ENCODE results near the gene HTT.

DNA sequence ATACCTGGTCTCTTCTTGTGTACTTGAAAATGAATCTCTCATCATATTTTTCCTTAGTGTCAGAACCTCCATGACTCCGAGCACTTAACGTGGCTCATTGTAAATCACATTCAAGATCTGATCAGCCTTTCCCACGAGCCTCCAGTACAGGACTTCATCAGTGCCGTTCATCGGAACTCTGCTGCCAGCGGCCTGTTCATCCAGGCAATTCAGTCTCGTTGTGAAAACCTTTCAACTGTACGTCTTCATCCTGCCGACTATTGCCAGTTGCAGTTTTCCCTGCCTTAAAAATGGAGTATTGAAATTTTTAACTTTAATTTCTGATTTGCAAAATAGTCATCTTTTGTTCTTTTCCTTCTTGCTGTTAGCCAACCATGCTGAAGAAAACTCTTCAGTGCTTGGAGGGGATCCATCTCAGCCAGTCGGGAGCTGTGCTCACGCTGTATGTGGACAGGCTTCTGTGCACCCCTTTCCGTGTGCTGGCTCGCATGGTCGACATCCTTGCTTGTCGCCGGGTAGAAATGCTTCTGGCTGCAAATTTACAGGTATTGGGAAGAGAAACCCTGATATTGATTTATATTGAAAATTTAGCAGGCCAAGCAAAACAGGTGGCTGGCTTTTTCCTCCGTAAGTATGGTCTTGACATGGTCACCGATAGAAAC, 132.1 kb downstream of the HTT start:
- TF ChIP-seq, protein P1, sequence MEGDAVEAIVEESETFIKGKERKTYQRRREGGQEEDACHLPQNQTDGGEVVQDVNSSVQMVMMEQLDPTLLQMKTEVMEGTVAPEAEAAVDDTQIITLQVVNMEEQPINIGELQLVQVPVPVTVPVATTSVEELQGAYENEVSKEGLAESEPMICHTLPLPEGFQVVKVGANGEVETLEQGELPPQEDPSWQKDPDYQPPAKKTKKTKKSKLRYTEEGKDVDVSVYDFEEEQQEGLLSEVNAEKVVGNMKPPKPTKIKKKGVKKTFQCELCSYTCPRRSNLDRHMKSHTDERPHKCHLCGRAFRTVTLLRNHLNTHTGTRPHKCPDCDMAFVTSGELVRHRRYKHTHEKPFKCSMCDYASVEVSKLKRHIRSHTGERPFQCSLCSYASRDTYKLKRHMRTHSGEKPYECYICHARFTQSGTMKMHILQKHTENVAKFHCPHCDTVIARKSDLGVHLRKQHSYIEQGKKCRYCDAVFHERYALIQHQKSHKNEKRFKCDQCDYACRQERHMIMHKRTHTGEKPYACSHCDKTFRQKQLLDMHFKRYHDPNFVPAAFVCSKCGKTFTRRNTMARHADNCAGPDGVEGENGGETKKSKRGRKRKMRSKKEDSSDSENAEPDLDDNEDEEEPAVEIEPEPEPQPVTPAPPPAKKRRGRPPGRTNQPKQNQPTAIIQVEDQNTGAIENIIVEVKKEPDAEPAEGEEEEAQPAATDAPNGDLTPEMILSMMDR (IDR thresholded peaks at IDR 0.05) = no peak
- TF ChIP-seq POLR2AphosphoS5 (IDR thresholded peaks at IDR 0.05) (no peak), POLR2A (IDR thresholded peaks at IDR 0.05) (no peak)
